Activated naive CD8-positive, alpha-beta T cell (primary cell): Measurements from ENCODE around the gene PRDM1.
A peak's percentile ranks its signal among the peaks of the same experiment; 100 is the strongest.

Experiments
- H3K27ac Mint-ChIP-seq: one replicate; pipeline ENCODE4 v1.8.0; 2021; ENCODE audit warnings: mixed read lengths
- H3K27me3 Mint-ChIP-seq: one replicate; pipeline ENCODE4 v1.8.0; 2021; ENCODE audit warnings: mixed read lengths
- H3K36me3 Mint-ChIP-seq: one replicate; pipeline ENCODE4 v1.8.0; 2021; ENCODE audit warnings: mixed read lengths
- H3K4me1 Mint-ChIP-seq: one replicate; pipeline ENCODE4 v1.8.0; 2021; ENCODE audit warnings: low read depth, mixed read lengths
- H3K4me3 Mint-ChIP-seq: one replicate; pipeline ENCODE4 v1.8.0; 2021; ENCODE audit warnings: mild to moderate bottlenecking, mixed read lengths
- H3K9me3 Mint-ChIP-seq: one replicate; pipeline ENCODE4 v1.8.0; 2021; ENCODE audit warnings: low read depth, mixed read lengths

Gene PRDM1

DNA sequence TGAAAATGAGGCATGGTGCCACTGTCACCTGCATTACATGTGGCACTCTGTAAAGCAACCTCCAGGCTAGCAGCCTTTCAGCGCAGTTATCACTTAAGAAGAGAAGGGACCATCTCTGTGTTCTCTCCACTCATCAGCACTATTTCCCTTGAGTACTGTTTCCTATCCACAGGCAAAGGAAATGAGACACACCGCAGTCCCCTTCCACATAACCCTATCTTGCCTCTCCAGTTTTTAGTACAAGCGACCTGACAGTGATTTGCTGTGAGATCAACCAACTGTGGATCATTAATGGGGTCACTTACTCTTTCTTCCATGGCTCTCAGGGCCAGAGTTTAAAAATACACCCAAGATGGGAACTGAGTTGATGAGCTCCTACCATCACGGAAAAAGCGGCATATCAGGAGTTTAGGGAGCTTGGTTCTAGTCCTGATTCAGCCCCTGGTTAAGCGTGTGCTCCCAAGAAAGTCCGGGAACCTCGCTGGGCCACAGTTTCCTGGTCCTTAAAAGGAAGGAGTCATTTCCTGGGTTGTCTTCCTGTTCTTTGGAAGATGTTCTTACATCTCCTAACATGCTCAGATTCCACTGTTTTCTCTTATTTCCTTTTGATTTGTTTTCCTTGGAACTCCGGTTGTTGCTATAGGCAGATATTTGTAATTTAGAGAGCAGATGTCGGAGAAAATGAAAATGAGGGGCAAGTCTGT is 27.3 kb downstream of the PRDM1 start:
- Mint-ChIP-seq H3K9me3 (no peaks in the 10 kb centered on the region), H3K4me3 (no peak overlapping the region), H3K27me3 (peaks cover 9% of the 10 kb centered on the region), H3K36me3 (peaks cover 3% of the 10 kb centered on the region), H3K27ac (peak overlapping the region; percentile 41), H3K4me1 (peaks cover 58% of the 10 kb centered on the region)

- peaks cover 9% of the 10 kb centered on the region for H3K27me3 Mint-ChIP-seq
- peak overlapping the region; percentile 41 for H3K27ac Mint-ChIP-seq
- H3K36me3 Mint-ChIP-seq = no peaks in the 10 kb centered on the region
- H3K4me3 Mint-ChIP-seq = peak overlapping the region; percentile 12
- no peaks in the 10 kb centered on the region for H3K9me3 Mint-ChIP-seq
- peaks cover 68% of the 10 kb centered on the region for H3K4me1 Mint-ChIP-seq
Observed at GRCh38 chr6:106114492-106114891, 28.4 kb downstream of the PRDM1 start.

GRCh38 chr6:106115286-106115685 is 29.1 kb downstream of the PRDM1 start:
- no peaks in the 10 kb centered on the region for H3K36me3 Mint-ChIP-seq
- H3K4me1 Mint-ChIP-seq = peaks cover 75% of the 10 kb centered on the region
- no peaks in the 10 kb centered on the region for H3K9me3 Mint-ChIP-seq
- no peak overlapping the region for H3K4me3 Mint-ChIP-seq
- H3K27me3 Mint-ChIP-seq = peaks cover 9% of the 10 kb centered on the region
- peak overlapping the region; percentile 50 for H3K27ac Mint-ChIP-seq

DNA sequence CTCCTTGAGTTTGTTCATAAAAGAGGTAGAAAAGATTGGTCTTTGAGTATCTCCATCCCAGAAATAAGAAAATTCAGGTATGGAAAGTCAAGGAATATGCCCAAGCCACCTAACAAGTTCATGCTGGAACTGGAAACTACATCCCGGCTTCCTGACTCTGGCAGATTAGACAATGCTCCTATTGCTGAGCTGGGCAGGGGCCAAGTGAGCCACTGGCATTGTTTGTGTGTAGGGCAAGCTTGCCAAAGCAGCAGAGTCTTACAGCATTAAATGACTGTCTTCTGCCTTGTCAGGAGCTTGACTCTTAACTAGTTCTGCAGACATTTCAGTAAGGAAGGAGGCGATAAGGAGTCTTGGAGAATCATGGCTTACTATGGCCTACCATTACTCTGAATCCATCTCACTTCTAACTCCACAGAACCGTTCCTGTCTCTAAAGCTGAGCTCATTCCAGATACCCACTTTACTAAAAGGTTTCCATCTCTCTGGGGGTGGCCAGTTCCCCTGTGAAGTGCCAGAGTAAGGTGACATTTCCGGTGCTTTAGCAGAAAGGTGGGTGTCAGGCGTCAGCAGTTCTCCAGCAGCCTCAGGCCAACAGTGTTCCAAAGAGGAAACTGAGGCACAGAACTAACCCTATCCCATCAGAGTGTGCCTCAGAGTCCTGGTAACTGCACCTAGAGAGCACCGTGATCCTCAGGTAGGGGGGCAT is 30.1 kb downstream of the PRDM1 start:
- Mint-ChIP-seq H3K36me3 (no peaks in the 10 kb centered on the region), H3K27ac (no peak overlapping the region), H3K27me3 (peaks cover 10% of the 10 kb centered on the region), H3K9me3 (no peaks in the 10 kb centered on the region), H3K4me3 (no peak overlapping the region), H3K4me1 (peaks cover 76% of the 10 kb centered on the region)

DNA sequence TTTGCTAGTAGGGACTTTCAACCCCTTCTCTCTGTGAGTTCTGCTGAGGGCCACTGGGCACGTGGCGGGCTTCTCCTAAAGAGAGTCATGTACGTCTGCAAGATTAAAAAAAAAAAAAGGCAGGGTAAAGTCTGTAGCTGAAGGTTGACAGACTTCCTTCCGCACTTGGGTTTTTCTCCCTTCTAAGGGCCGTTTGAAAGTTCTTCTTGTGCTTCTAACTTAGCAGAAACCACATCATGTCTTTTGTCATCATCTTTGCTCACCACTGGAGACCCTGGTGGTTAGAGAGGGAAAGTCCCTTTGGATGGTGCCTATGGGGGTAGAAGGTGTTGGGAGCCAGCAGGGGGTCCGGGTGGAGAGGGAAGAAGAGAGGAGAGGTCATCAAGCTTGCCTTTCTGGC is 31.4 kb downstream of the PRDM1 start:
- no peaks in the 10 kb centered on the region for H3K36me3 Mint-ChIP-seq
- peak overlapping the region; percentile 20 for H3K4me3 Mint-ChIP-seq
- peak overlapping the region; percentile 58 for H3K27ac Mint-ChIP-seq
- H3K9me3 Mint-ChIP-seq = no peaks in the 10 kb centered on the region
- H3K4me1 Mint-ChIP-seq = peaks cover 65% of the 10 kb centered on the region
- H3K27me3 Mint-ChIP-seq = peaks cover 8% of the 10 kb centered on the region

- no peak overlapping the region for H3K4me3 Mint-ChIP-seq
- peaks cover 11% of the 10 kb centered on the region for H3K27me3 Mint-ChIP-seq
- H3K27ac Mint-ChIP-seq = no peak overlapping the region
Observed at GRCh38 chr6:106118835-106119431, 32.8 kb downstream of the PRDM1 start.

DNA sequence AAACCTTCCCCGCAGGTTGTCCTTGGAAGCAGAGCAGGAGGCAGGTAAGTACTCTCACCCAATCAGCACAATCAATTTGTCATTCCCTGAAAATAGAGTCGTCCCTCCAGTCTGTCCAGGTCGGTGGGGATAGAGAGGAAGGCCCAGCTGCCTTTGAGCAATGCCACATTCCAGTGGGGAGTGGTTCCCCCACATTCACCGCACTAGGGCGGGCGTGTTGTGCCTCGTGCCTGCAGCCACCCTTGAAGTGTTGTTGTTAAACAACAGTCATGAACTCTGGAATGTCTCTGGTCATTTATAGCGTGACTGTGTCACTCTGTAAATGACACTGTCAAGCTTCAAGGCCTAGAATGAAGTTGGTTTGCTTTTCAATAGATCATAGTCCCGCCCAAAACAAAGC is 33.4 kb downstream of the PRDM1 start:
- Mint-ChIP-seq H3K9me3 (no peaks in the 10 kb centered on the region), H3K4me1 (peaks cover 45% of the 10 kb centered on the region), H3K27me3 (peaks cover 15% of the 10 kb centered on the region), H3K36me3 (no peaks in the 10 kb centered on the region), H3K4me3 (peak overlapping the region; percentile 8), H3K27ac (no peak overlapping the region)

More at GRCh38 chr6:106118835-106119431, 32.8 kb downstream of the PRDM1 start:
- peaks cover 52% of the 10 kb centered on the region for H3K4me1 Mint-ChIP-seq
- H3K36me3 Mint-ChIP-seq = no peaks in the 10 kb centered on the region
- no peaks in the 10 kb centered on the region for H3K9me3 Mint-ChIP-seq

GRCh38 chr6:106120006-106120405 is 33.9 kb downstream of the PRDM1 start:
- no peaks in the 10 kb centered on the region for H3K9me3 Mint-ChIP-seq
- H3K36me3 Mint-ChIP-seq = no peaks in the 10 kb centered on the region
- H3K27ac Mint-ChIP-seq = no peak overlapping the region
- H3K4me3 Mint-ChIP-seq = no peak overlapping the region
- H3K27me3 Mint-ChIP-seq = peaks cover 15% of the 10 kb centered on the region
- H3K4me1 Mint-ChIP-seq = peaks cover 44% of the 10 kb centered on the region

- Mint-ChIP-seq H3K4me1 (peaks cover 42% of the 10 kb centered on the region), H3K4me3 (no peak overlapping the region), H3K27me3 (peaks cover 15% of the 10 kb centered on the region)
Observed at GRCh38 chr6:106120406-106120805, 34.3 kb downstream of the PRDM1 start.

GRCh38 chr6:106122306-106122918 is 36.3 kb downstream of the PRDM1 start:
- Mint-ChIP-seq H3K4me1 (peaks cover 34% of the 10 kb centered on the region), H3K4me3 (no peak overlapping the region), H3K27me3 (peaks cover 21% of the 10 kb centered on the region), H3K27ac (no peak overlapping the region), H3K36me3 (no peaks in the 10 kb centered on the region), H3K9me3 (no peaks in the 10 kb centered on the region)

More at GRCh38 chr6:106120406-106120805, 34.3 kb downstream of the PRDM1 start:
- H3K36me3 Mint-ChIP-seq = no peaks in the 10 kb centered on the region
- no peaks in the 10 kb centered on the region for H3K9me3 Mint-ChIP-seq
- no peak overlapping the region for H3K27ac Mint-ChIP-seq

GRCh38 chr6:106122938-106123656 is 37.0 kb downstream of the PRDM1 start:
- Mint-ChIP-seq H3K4me1 (peaks cover 27% of the 10 kb centered on the region), H3K9me3 (no peaks in the 10 kb centered on the region), H3K36me3 (no peaks in the 10 kb centered on the region), H3K27ac (no peak overlapping the region), H3K4me3 (no peak overlapping the region), H3K27me3 (peaks cover 21% of the 10 kb centered on the region)

DNA sequence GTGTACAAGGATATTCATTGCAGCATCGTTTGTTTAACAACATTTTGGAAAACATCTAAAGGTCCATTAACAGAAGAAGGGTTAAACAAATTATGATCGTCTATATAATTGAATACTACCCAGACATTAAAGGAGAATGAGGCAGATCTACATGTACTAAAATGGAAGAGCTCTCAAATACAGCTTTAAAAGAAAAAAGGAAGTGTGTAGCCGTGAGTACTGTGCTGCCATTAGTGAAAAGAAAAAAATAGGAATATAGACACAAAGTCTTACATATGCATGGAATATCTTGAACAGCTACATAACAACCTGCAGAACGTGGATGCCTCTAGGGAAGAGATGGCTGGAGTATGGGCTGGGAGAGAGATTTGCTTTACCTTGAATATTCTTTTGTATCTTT is 37.9 kb downstream of the PRDM1 start:
- Mint-ChIP-seq H3K27ac (no peak overlapping the region), H3K9me3 (no peaks in the 10 kb centered on the region), H3K4me3 (no peak overlapping the region), H3K36me3 (no peaks in the 10 kb centered on the region), H3K4me1 (peaks cover 20% of the 10 kb centered on the region), H3K27me3 (peaks cover 21% of the 10 kb centered on the region)

DNA sequence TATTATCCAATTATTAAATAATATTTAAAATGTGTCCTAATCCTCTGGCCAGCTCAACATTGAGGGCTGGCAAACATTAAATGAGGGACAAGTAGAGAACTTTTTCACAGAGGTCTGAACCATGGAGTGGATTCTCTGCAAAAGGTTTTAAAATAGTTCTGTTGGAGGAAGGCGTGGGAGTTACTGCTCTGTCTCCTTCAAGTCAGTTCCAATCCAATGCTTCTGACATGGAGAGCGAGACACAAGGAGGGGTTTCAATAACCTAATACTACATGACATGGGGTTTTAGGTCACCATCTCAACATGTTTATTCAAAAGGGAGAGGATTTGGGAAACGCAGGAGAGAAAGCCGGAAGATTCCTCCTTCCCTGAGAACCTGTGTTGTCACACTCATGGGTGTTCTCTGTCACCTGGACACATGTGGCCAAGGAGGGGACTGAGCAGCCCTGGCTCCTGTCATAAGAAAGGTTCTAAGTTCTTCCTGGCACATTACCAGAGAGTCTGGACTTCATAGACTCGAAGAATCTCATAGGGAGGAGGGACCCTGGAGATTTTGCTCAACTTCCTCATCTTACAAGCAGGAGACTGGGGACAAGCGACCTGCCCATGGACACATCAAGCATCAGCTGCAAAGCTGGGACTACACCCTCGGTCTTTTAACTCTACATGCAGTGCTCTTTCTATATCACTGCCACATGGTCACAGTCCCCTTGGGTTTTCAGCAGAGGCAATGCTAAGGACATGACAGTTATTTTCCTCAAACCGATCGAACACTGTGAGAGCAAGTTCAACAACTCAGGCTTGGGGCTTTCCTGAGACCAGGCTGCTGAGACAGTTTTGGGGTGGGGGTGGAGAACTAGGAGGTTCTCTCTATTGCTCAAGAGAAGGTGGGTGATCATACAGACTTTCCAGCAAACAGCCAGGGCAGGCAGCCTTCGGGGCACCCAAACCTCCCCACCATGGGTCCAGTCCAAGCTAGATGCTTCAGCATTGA is 38.6 kb downstream of the PRDM1 start:
- Mint-ChIP-seq H3K9me3 (no peaks in the 10 kb centered on the region), H3K36me3 (no peaks in the 10 kb centered on the region), H3K27me3 (peaks cover 21% of the 10 kb centered on the region), H3K27ac (no peak overlapping the region), H3K4me1 (peaks cover 15% of the 10 kb centered on the region), H3K4me3 (no peak overlapping the region)
